MM.1S (cell line): Measurements from ENCODE around the gene GNAL.

Experiments used
- DNase-seq: peaks from one replicate; pipeline ENCODE4 v3.0.0-alpha.2; 2015
- H2AFZ ChIP-seq: fragments of 300-600 bp; sonication (generic); 2 replicates; pipeline ENCODE4 v1.6.0; 2016; ENCODE audit warnings: antibody characterized with exemption, low read length
- H3F3A ChIP-seq: fragments of 300-600 bp; sonication (generic); 2 replicates; pipeline ENCODE4 v1.6.1; 2016; ENCODE audit warnings: mild to moderate bottlenecking, antibody characterized with exemption, low read length, moderate library complexity, mixed read lengths; ENCODE audit not compliant: insufficient read depth
- H3K27ac ChIP-seq: fragments of 300-600 bp; sonication (generic); 2 replicates; pipeline ENCODE4 v1.5.1; 2016; ENCODE audit warnings: mild to moderate bottlenecking, low read length
- H3K27me3 ChIP-seq: fragments of 300-600 bp; sonication (generic); replicated peaks from 2 replicates; pipeline ENCODE4 v1.6.0; 2016; ENCODE audit warnings: low read length; ENCODE audit not compliant: insufficient read depth
- H3K36me3 ChIP-seq: fragments of 300-600 bp; sonication (generic); replicated peaks from 2 replicates; pipeline ENCODE4 v1.6.1; 2016; ENCODE audit warnings: mild to moderate bottlenecking, low read length, mixed read lengths; ENCODE audit not compliant: insufficient read depth
- H3K4me1 ChIP-seq: fragments of 300-600 bp; sonication (generic); 2 replicates; pipeline ENCODE4 v1.6.1; 2016; ENCODE audit warnings: low read length, mixed read lengths
- H3K4me2 ChIP-seq: fragments of 300-600 bp; sonication (generic); 2 replicates; pipeline ENCODE4 v1.6.0; 2016; ENCODE audit warnings: low read depth, low read length
- H3K4me3 ChIP-seq: fragments of 300-600 bp; sonication (generic); 2 replicates; pipeline ENCODE4 v1.5.1; 2016; ENCODE audit warnings: low read length, mixed read lengths
- H3K79me2 ChIP-seq: fragments of 300-600 bp; sonication (generic); 2 replicates; pipeline ENCODE4 v1.6.1; 2016; ENCODE audit warnings: mixed run types, low read length, mixed read lengths
- H3K9ac ChIP-seq: fragments of 300-600 bp; sonication (generic); 2 replicates; pipeline ENCODE4 v1.6.1; 2016; ENCODE audit warnings: low read length, mixed read lengths
- H3K9me2 ChIP-seq: fragments of 300-600 bp; sonication (generic); replicated peaks from 2 replicates; pipeline ENCODE4 v1.6.1; 2016; ENCODE audit warnings: mild to moderate bottlenecking, low read length, mixed read lengths; ENCODE audit not compliant: insufficient read depth
- H3K9me3 ChIP-seq: fragments of 300-600 bp; sonication (generic); replicated peaks from 2 replicates; pipeline ENCODE4 v1.6.1; 2016; ENCODE audit warnings: mild to moderate bottlenecking, low read length, mixed read lengths; ENCODE audit not compliant: insufficient read depth
- H4K20me1 ChIP-seq: fragments of 300-600 bp; sonication (generic); 2 replicates; pipeline ENCODE4 v1.6.1; 2016; ENCODE audit warnings: mild to moderate bottlenecking, low read length, moderate library complexity, mixed read lengths; ENCODE audit not compliant: insufficient read depth
- EZH2 ChIP-seq: fragments of 300-600 bp; sonication (generic); optimal IDR thresholded peaks from 2 replicates; pipeline ENCODE3; 2017; ENCODE audit warnings: low read depth, mild to moderate bottlenecking, antibody characterized with exemption, low read length, mixed read lengths
- EZH2phosphoT487 ChIP-seq: fragments of 300-600 bp; sonication (generic); IDR thresholded peaks from 2 replicates; pipeline ENCODE4 v1.6.1; 2018; ENCODE audit warnings: antibody characterized with exemption, low read length
- TF ChIP-seq, protein P1 (sequence below): fragments of 300-600 bp; sonication (generic); IDR thresholded peaks from 2 replicates; pipeline ENCODE4 v1.5.1; 2016; ENCODE audit warnings: antibody characterized with exemption, low read length, mixed read lengths

Gene GNAL

DNA sequence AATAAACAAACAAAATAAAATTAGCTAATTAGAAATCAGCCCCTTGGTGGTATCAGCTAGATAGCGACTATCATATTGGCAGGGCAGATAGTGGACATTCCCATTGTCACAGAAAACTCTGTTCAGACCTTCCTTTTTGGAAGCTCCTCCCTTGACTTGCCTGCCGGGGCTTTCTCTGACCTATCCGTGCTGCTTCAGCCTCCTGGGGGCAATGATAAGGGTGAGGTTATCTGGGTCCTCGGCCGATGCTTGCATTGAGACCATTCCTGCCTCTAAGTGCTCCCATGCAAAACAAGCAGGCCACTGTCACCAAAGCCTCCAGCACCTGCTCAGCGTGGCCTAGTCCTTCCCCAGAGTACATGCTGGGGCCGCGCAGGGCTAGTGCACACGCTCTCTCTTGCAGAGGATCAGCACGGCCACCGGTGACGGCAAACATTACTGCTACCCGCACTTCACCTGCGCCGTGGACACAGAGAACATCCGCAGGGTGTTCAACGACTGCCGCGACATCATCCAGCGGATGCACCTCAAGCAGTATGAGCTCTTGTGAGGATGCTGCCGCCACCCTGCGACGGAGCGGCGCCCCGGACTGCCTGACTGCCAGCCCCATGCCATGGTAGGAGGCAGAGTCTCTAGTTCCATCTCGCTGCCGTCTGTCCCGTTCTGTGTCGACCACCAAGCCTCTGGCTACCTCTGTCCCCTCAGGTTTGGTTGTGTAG lies 191.7 kb downstream of the GNAL start:
- TF ChIP-seq EZH2phosphoT487 (no peak), EZH2 (no peak)
- TF ChIP-seq, protein P1, sequence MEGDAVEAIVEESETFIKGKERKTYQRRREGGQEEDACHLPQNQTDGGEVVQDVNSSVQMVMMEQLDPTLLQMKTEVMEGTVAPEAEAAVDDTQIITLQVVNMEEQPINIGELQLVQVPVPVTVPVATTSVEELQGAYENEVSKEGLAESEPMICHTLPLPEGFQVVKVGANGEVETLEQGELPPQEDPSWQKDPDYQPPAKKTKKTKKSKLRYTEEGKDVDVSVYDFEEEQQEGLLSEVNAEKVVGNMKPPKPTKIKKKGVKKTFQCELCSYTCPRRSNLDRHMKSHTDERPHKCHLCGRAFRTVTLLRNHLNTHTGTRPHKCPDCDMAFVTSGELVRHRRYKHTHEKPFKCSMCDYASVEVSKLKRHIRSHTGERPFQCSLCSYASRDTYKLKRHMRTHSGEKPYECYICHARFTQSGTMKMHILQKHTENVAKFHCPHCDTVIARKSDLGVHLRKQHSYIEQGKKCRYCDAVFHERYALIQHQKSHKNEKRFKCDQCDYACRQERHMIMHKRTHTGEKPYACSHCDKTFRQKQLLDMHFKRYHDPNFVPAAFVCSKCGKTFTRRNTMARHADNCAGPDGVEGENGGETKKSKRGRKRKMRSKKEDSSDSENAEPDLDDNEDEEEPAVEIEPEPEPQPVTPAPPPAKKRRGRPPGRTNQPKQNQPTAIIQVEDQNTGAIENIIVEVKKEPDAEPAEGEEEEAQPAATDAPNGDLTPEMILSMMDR = no peak
- no peaks in the 10 kb centered on the region for H3F3A ChIP-seq
- H3K9ac ChIP-seq = no peak overlapping the region

DNA sequence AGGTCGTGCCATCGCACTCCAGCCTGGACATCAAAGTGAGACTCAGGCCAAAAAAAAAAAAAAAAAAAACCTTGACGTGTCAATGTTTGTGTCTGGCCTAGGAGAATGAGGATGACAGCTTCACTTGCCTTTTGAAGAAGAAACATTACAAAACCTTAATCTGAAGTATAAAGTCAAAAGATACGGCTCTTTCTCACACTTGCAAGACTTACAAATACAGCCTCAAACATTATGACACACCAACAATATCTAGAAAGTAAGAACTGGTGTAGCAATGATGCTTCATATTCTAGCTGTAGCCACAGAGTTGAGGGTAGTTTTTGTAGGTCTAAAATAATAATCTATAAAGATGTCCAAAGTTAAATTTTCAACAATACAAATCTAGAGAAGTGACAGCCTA lies 193.6 kb downstream of the GNAL start:
- no peak for DNase-seq
- Histone ChIP-seq H3K27me3 (no peaks in the 10 kb centered on the region), H3K4me3 (no peak overlapping the region), H3K9me3 (no peaks in the 10 kb centered on the region), H3F3A (no peaks in the 10 kb centered on the region), H3K27ac (no peak overlapping the region), H3K9ac (no peak overlapping the region), H3K9me2 (no peaks in the 10 kb centered on the region), H3K36me3 (no peaks in the 10 kb centered on the region), H4K20me1 (no peaks in the 10 kb centered on the region), H3K79me2 (no peaks in the 10 kb centered on the region), H3K4me1 (no peaks in the 10 kb centered on the region), H2AFZ (no peak overlapping the region), H3K4me2 (no peak overlapping the region)
- no peak for TF ChIP-seq EZH2phosphoT487
- no peak for TF ChIP-seq EZH2
- TF ChIP-seq, protein P1 = no peak

More for the DNA sequence above, 191.7 kb downstream of the GNAL start:
- no peaks in the 10 kb centered on the region for H3K4me1 ChIP-seq
- H3K27me3 ChIP-seq = no peaks in the 10 kb centered on the region
- H3K79me2 ChIP-seq = no peaks in the 10 kb centered on the region
- H2AFZ ChIP-seq = no peak overlapping the region
- no peak overlapping the region for H3K4me2 ChIP-seq
- H3K27ac ChIP-seq = no peak overlapping the region
- no peaks in the 10 kb centered on the region for H4K20me1 ChIP-seq
- H3K9me2 ChIP-seq = no peaks in the 10 kb centered on the region
- no peak overlapping the region for H3K4me3 ChIP-seq
- H3K9me3 ChIP-seq = no peaks in the 10 kb centered on the region
- H3K36me3 ChIP-seq = no peaks in the 10 kb centered on the region
- DNase-seq = no peak

DNA sequence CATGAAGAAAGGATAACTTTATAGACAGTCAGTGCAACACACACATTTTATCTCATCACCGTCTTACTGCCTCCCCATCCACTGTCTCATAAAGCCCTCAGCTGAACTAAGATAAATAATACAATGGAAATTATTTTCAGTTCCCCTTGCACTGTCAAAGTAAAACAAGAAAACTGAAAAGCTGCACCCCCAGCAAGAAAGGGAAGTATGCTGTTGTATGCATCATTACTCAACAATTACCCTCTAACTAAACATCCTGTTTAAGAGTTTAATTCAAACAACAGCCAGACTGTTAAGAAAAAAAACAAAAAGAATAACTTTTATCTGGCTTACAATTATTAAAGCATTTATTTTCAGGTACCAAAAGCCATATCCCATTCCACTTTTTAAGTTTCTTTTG lies 194.1 kb downstream of the GNAL start:
- no peak for DNase-seq
- H3K4me1 ChIP-seq = no peaks in the 10 kb centered on the region
- H3K4me3 ChIP-seq = no peak overlapping the region
- H3K9me3 ChIP-seq = no peaks in the 10 kb centered on the region
- H3K9ac ChIP-seq = no peak overlapping the region
- H3K9me2 ChIP-seq = no peaks in the 10 kb centered on the region
- H3K27ac ChIP-seq = no peak overlapping the region
- H3F3A ChIP-seq = no peaks in the 10 kb centered on the region
- no peaks in the 10 kb centered on the region for H3K27me3 ChIP-seq
- no peak overlapping the region for H2AFZ ChIP-seq
- H3K4me2 ChIP-seq = no peak overlapping the region
- H3K36me3 ChIP-seq = no peaks in the 10 kb centered on the region
- no peaks in the 10 kb centered on the region for H4K20me1 ChIP-seq
- no peaks in the 10 kb centered on the region for H3K79me2 ChIP-seq
- TF ChIP-seq EZH2phosphoT487 (no peak), EZH2 (no peak)
- TF ChIP-seq, protein P1 = no peak
